LHCN-M2 (cell line): ENCODE measurements around the gene ELOB. TPM values are rescaled to one million over a fixed set of nuclear protein-coding genes. Genes with fewer than 3 reads are reported as not detected.
A peak's percentile ranks its signal among the peaks of the same experiment; 100 is the strongest.

Source experiments
- DNase-seq: peaks from one replicate; pipeline ENCODE4 v3.0.0-alpha.2; 2012; ENCODE audit warnings: low read depth
- total RNA-seq: library from RNA; depleted of rRNA; stranded (reverse); fragments of >200 nt; gene quantifications from 2 replicates; pipeline ENCODE4 v1.2.3, GENCODE V29; 2014

The ELOB gene
- total RNA-seq, 1 experiment from 2014 or later: 454 TPM

- no peak for DNase-seq
Observed at GRCh38 chr16:2783581-2784357, 6.7 kb upstream of the ELOB start.

DNA sequence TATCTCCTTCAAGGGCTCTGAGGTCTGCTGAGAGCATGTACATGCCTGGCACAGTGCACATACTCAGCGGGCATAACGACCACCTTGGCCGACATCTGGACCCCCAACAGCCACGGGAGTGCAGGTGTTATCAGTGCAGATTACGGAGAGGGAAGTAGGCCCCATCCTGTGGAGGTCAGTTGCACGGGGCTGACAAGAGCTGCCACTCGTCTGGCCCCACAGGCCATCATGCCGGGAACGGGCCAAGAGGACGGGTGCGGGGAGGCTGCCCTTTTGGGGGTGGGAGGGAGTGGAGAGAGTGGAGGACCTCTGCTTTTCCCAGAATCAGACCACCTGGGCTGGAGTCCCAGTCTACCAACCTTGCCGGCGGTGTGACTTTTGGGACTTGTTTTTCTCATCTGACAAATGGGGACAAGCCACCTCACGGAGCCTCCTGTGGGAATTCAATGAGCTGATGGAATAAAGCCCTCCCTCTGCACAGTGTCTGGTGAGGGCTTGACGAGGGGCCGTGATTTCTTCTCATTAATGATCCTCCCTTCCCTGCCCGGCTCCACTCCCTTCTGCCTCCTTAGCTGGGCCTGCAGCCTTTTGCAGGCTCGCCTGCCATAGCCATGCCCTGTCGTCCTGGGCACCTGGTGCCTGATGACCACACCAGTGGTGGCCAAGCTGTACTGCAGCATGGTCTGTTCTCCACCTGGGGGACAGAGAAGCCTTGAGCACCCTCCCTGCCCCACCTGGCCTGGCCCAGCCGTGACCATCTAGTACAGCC, 5.7 kb upstream of the ELOB start:
- DNase-seq: no peak

DNA sequence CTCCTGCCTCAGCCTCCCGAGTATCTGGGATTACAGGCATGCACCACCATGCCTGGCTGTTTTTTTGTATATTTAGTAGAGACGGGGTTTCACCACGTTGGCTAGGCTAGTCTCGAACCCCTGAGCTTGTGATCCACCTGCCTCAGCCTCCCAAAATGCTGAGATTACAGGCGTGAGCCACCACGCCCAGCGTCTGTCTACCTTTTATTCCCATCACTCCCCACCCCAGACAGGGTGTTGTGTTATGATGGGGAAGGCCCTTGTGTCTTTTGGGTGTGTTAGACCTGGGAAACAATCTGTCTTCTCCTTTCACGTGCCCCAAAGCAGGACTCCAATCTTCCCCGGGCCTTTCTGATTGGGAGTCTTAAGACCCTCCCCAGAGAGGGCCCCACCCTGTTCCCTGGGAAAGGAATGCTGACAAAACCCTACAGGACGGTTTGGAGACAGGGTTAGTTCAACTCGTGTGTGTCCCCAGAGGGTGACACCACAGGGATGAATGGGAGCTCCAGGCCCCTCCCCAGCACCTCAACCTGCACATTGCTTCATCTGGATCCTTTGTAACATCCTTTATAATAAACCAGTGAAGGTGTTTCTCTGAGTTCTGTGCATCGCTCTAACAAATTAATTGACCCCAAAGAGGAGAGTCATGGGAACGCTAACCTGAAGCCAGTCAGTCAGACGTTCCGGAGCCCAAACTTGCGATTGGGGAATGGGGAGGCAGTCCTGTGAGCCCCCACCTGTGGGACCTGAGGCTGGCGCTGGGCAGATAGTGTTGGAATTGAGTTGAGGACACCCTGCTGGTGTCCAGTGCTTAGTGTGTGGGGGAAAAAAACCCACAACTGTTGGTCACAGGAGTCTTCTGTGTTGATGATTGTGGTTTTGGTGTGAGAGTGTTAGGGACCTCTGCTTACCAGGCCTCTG, 3.2 kb upstream of the ELOB start:
- DNase-seq: no peak

DNA sequence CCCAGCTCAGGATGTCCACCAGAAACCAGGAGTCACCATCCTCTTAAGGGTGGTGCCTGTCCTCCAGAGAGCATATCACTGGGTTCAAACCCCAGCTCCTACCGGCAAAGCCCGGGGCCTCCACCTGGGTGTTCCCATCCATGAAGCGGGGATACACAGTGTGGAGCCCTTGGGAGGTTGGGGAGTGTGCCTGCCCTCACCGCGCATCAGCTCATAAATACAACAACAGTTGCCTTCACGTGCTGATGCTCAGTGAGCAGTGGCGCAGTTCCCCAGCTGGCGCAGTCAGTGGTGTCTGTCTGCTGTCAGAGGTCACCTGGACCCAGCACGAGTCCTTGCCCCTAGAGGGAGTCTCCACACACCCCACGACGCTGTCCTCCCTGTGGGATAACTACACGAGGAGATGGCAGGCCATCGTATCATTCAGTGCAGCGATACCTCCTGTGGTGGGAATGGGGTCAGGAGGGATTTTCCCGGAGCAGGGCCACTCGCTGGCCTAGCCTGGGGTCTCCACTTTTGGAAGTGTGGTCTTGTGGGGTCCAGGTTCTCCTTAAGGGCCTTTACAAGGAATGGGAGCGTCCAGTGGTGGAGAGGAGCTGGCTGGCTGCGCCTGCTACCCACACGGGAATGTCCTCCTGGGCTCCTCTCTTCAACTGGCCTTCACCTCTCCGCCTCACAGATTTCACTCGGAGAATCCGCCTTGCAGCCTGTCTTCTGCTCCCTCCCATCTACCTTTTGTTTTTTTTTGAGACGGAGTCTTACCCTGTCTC, 2.3 kb upstream of the ELOB start:
- DNase-seq: no peak

DNA sequence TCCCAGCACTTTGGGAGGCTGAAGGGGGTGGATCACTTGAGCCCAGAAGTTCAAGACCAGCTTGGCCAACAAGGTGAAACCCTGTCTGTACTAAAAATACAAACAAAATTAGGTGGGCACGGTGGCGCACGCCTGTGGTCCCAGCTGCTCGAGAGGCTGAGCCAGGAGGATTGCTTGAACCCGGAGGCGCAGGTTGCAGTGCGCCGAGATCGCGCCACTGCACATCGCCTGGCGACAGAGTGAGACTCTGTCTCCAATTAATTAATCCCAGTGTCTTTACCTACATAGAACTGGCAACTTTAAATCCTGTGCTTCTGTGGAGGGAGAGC, 1.5 kb upstream of the ELOB start:
- no peak for DNase-seq

DNA sequence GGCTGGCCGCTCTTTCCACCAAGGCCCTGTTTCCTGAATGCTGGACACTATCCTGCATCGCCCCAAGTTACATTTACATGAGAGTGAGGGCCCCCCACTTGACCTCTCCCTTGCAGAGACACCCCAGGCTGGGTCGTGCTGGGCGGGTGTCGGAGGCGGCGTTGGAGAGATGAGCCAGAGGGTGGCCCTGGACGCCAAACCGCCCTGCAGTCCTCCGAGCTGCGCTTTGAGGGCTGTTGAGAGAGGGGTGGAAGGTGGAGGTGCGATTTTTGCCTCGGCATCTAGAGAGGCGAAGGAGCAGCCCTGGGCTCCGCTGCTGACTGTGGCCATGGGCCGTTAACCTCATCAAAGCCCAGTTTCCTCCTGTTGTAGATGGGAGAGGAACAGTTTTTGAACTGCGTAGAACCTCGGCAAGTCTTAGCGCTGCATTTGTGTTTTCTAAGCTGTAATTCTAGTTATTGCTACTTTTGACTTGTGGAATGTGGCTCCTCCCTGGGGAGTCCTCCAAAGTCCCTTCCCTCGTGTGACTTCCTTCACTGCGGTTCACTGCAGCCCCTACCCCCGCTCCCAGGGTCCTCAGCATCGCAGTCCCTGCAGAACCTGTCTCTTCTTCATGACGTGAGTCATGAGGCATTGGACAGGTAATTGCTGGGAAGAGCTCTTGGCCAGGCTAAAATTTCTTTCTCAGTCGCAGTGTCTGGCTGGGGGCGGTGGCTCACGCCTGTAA, 986 bp upstream of the ELOB start:
- no peak for DNase-seq

DNA sequence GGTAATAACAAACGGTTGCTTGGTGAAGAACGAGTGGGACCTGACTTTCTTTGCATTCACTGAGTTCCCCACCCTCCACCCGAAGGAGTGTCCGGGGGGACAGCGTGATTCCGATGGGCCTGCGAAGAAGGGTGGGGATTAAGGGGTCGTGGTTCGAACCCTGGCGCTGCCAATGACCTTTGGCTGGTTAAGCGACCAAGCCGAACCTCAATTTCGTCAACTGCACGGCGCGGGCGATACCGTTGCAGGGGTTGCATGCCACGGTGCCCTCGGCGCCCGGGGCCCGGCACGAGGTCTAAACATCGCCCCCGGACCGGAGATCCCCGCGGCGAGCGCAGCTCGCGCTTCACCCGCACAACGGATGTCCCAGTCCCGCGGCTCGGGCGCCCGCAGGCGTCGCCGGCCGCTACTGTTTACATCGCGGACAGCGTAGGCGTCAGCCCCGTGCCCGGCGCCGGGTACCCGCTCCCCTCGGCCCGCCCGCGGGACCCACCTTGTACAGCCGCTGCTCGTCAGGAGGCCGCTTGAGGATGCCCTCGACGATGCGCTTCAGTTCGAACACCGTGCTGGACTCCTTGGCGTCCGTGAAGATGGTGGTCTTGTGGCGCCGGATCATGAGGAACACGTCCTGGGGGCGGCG, 460 bp downstream of the ELOB start:
- DNase-seq: no peak

- no peak for DNase-seq
Observed at GRCh38 chr16:2775765-2776499, 1.1 kb downstream of the ELOB start.

- DNase-seq: no peak
Observed at GRCh38 chr16:2775131-2775716, 1.9 kb downstream of the ELOB start.

- DNase-seq: peak; percentile 80
Observed at GRCh38 chr16:2774161-2774891, 2.8 kb downstream of the ELOB start.

- peak; percentile 79 for DNase-seq
Observed at GRCh38 chr16:2773188-2773968, 3.7 kb downstream of the ELOB start.

- no peak for DNase-seq
Observed at GRCh38 chr16:2771496-2772402, 5.3 kb downstream of the ELOB start.

DNA sequence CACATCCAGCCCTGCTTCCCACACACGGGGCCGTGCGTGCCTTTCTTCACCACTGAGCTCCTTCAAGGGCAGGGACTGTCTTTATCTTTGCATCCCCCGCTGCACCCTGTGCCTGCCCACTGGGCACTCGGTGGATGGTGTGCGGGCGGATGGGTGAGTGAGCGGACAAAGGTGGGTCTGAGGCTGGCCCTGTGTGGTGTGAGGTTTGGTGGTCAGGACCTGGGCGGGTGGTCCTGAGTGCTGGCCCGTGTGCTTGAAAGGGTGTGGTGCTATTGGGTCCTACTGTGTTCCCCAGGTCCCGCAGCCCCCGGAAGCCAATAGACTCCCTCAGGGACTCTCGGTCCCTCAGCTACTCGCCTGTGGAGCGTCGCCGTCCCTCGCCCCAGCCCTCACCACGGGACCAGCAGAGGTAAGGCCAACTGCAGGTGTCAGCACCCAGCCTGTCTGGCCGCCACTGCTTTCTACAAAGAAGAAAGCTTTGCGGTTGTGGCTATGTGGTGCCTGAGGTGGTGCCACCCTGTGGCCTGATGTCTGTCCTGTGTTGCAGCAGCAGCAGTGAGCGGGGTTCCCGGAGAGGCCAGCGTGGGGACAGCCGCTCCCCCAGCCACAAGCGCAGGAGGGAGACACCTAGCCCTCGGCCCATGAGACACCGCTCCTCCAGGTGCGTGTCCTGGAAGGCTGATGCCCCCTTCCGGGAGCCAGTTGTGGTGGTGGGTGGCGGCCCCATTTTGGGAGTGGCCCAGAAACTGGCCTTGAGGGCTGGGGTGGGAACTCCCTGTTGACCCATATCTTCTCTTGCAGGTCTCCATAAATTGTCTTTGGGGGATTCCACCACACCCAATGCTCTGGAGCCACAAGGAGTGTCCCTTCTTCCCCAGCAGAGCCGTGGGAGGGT, 6.8 kb downstream of the ELOB start:
- DNase-seq: peak; percentile 24

GRCh38 chr16:2769675-2770056, 7.4 kb downstream of the ELOB start:
- DNase-seq: peak; percentile 92

DNA sequence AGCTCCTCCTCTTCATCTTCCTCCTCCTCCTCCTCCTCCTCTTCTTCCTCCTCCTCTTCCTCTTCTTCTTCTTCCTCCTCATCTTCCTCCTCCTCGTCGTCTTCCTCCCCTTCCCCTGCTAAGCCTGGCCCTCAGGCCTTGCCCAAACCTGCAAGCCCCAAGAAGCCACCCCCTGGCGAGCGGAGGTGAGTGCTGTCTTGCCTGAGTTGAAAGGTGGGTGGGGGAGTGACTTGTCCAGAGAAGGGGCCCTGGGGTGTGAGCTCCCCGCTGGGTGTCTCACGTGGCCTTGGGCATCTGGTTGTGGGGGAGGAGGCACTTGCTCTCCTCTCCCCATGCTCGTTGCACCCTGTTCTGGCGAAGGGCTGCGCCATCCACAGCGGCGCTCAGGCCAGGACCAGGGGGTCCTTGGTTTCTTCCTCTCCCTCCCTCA, 8.0 kb downstream of the ELOB start:
- no peak for DNase-seq
